KMS-11 (cell line): ENCODE results near the gene NTN3.

Experiments used
- H2AFZ ChIP-seq: fragments of 200-600 bp; sonication (generic); 2 replicates; pipeline ENCODE4 v1.6.1; 2016; ENCODE audit warnings: antibody characterized with exemption, mixed run types, low read depth
- H3K27ac ChIP-seq: fragments of 200-600 bp; sonication (generic); 2 replicates; pipeline ENCODE4 v1.6.1; 2016; ENCODE audit warnings: mild to moderate bottlenecking, mixed run types
- H3K27me3 ChIP-seq: fragments of 200-600 bp; sonication (generic); 2 replicates; pipeline ENCODE4 v1.6.1; 2017; ENCODE audit warnings: mild to moderate bottlenecking, low read depth, mixed run types, moderate library complexity; ENCODE audit not compliant: insufficient read depth
- H3K36me3 ChIP-seq: fragments of 200-600 bp; sonication (generic); 2 replicates; pipeline ENCODE4 v1.6.1; 2017; ENCODE audit warnings: mild to moderate bottlenecking, mixed run types; ENCODE audit not compliant: insufficient read depth
- H3K4me1 ChIP-seq: fragments of 200-600 bp; sonication (generic); 2 replicates; pipeline ENCODE4 v1.6.1; 2016; ENCODE audit warnings: mild to moderate bottlenecking, low read depth, mixed run types; ENCODE audit not compliant: poor library complexity, severe bottlenecking
- H3K4me2 ChIP-seq: fragments of 200-600 bp; sonication (generic); 2 replicates; pipeline ENCODE4 v1.7.0; 2016; ENCODE audit warnings: mild to moderate bottlenecking, mixed run types
- H3K4me3 ChIP-seq: fragments of 200-600 bp; sonication (generic); IDR thresholded peaks from 2 replicates; pipeline ENCODE4 v1.6.1; 2017; ENCODE audit warnings: low read depth, low read length, mixed read lengths; ENCODE audit not compliant: insufficient read depth
- H3K79me2 ChIP-seq: fragments of 200-600 bp; sonication (generic); 2 replicates; pipeline ENCODE4 v1.6.1; 2016; ENCODE audit warnings: low read depth, mixed run types; ENCODE audit not compliant: insufficient read depth
- H3K9ac ChIP-seq: fragments of 200-600 bp; sonication (generic); 2 replicates; pipeline ENCODE4 v1.6.1; 2016; ENCODE audit warnings: mild to moderate bottlenecking, mixed run types
- H4K20me1 ChIP-seq: fragments of 200-600 bp; sonication (generic); 2 replicates; pipeline ENCODE4 v1.6.1; 2016; ENCODE audit warnings: mild to moderate bottlenecking, mixed run types; ENCODE audit not compliant: insufficient read depth
- TF ChIP-seq, protein P1 (sequence below): fragments of 200-600 bp; sonication (generic); conservative IDR thresholded peaks from 2 replicates; pipeline ENCODE4 v1.6.1; 2017; ENCODE audit warnings: low read depth, mild to moderate bottlenecking, antibody characterized with exemption, low read length, moderate library complexity, mixed read lengths

Gene NTN3

DNA sequence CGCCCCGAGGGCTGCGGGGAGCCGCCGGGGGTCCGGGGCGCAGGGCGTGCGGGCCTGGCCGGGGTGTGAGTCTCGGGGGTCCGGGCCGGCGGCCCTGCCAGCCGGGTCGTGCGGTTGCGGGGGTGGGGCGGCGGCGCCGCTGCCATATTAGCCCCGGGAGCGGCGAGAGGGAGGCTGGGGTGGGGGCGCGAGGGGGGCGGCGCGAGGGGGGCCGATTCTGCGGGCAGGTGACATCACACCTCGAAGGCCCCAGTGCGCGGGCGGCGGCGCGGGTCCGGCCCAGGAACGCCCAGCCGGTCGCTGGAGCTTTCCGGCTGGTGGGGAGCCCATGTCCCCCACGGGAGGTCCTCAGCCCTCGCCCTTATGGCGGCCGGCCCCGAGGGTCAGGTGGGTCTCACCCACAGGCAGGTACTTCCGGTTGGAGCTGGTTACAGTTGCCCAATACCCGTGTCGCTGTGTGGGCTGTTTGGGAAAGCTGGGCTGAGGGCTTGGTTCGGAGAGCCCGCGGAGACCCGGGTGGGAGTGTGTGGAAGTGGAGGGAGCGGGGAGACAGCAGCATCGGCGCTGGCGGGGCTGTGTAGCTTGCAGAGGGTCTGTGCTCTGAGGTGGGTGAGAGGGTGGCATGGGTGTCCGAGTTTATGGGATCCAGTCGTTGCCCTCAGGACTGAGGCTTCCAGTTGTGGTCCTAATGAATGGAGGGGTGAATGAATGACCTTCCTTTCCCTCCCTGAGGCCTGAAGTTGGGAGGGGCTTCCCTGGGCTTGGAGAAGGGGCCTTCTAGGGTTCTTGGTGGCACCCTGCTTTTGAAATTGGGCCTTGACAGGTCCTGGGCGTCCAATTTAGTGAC, 43.5 kb downstream of the NTN3 start:
- Histone ChIP-seq H3K4me3 (no peak overlapping the region), H3K4me2 (peak overlapping the region; percentile 72), H3K27ac (peak overlapping the region; percentile 95), H4K20me1 (peaks cover 4% of the 10 kb centered on the region; the same call in 1 of the 2 replicates), H3K27me3 (no peaks in the 10 kb centered on the region), H3K36me3 (no peaks in the 10 kb centered on the region), H3K79me2 (peaks cover 56% of the 10 kb centered on the region), H3K4me1 (peaks cover 47% of the 10 kb centered on the region), H3K9ac (peak overlapping the region; percentile 97), H2AFZ (no peak overlapping the region)
- TF ChIP-seq, protein P1, sequence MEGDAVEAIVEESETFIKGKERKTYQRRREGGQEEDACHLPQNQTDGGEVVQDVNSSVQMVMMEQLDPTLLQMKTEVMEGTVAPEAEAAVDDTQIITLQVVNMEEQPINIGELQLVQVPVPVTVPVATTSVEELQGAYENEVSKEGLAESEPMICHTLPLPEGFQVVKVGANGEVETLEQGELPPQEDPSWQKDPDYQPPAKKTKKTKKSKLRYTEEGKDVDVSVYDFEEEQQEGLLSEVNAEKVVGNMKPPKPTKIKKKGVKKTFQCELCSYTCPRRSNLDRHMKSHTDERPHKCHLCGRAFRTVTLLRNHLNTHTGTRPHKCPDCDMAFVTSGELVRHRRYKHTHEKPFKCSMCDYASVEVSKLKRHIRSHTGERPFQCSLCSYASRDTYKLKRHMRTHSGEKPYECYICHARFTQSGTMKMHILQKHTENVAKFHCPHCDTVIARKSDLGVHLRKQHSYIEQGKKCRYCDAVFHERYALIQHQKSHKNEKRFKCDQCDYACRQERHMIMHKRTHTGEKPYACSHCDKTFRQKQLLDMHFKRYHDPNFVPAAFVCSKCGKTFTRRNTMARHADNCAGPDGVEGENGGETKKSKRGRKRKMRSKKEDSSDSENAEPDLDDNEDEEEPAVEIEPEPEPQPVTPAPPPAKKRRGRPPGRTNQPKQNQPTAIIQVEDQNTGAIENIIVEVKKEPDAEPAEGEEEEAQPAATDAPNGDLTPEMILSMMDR, result no peak

- TF ChIP-seq, protein P1, result no peak
- H4K20me1 ChIP-seq, result peaks cover 4% of the 10 kb centered on the region; the same call in 1 of the 2 replicates
Observed at GRCh38 chr16:2515180-2515851, 44.2 kb downstream of the NTN3 start.

GRCh38 chr16:2516391-2517240, 45.5 kb downstream of the NTN3 start:
- H3K27me3 ChIP-seq, result no peaks in the 10 kb centered on the region
- no peak overlapping the region for H3K4me3 ChIP-seq
- no peak overlapping the region for H3K9ac ChIP-seq
- H3K36me3 ChIP-seq, result no peaks in the 10 kb centered on the region
- H3K27ac ChIP-seq, result no peak overlapping the region; the same call in 1 of the 2 replicates
- H3K4me1 ChIP-seq, result peaks cover 46% of the 10 kb centered on the region
- H3K4me2 ChIP-seq, result peak overlapping the region; percentile 8; the same call in 1 of the 2 replicates
- peaks cover 4% of the 10 kb centered on the region; the same call in 1 of the 2 replicates for H4K20me1 ChIP-seq
- peaks cover 69% of the 10 kb centered on the region for H3K79me2 ChIP-seq
- H2AFZ ChIP-seq, result no peak overlapping the region
- TF ChIP-seq, protein P1, result no peak

More at GRCh38 chr16:2515180-2515851, 44.2 kb downstream of the NTN3 start:
- Histone ChIP-seq H3K27me3 (no peaks in the 10 kb centered on the region), H3K4me2 (peak overlapping the region; percentile 72), H3K79me2 (peaks cover 60% of the 10 kb centered on the region), H3K27ac (peak overlapping the region; percentile 95; the same call in 1 of the 2 replicates), H3K36me3 (no peaks in the 10 kb centered on the region), H2AFZ (no peak overlapping the region), H3K4me1 (peaks cover 42% of the 10 kb centered on the region), H3K4me3 (no peak overlapping the region), H3K9ac (peak overlapping the region; percentile 97; the same call in 1 of the 2 replicates)
